ENCODE results near the gene MAPKAP1. TPM values are rescaled to one million over a fixed set of nuclear protein-coding genes. Genes with fewer than 3 reads are reported as not detected.

The MAPKAP1 gene
- total RNA-seq, 1 experiment from 2014 or later = 55.5 TPM

- peak; percentile 73 for TF ChIP-seq CTCF (IDR thresholded peaks at IDR 0.05; ENCODE audit: unreplicated experiment)
- DNase-seq = peak; percentile 80
- peaks cover 28% of the 10 kb centered on the region for H3K4me1 Mint-ChIP-seq (ENCODE audit: low read depth, unreplicated experiment)
- peaks cover 5% of the 10 kb centered on the region for H3K9me3 Mint-ChIP-seq (ENCODE audit: low read depth, unreplicated experiment)
- BruUV-seq (replicated peaks) = no TSS peak
- no peak overlapping the region for H3K27ac Mint-ChIP-seq (ENCODE audit: unreplicated experiment)
- CTCF ChIA-PET = interaction anchor here (0.6 to 1.1 kb wide), 7 partner anchors 9 to 990 kb away, joined by 3 to 6 read pairs (median 3); no protein-coding TSS in a partner anchor
- intact Hi-C loops (cut with micrococcal nuclease; ENCODE audit: unreplicated experiment) = loop anchor here (5.0 kb wide), 2 partner anchors 224 to 819 kb away; no protein-coding TSS in a partner anchor
- peak overlapping the region; percentile 61 for H3K4me3 Mint-ChIP-seq (ENCODE audit: low read depth, unreplicated experiment)
- H3K36me3 Mint-ChIP-seq (ENCODE audit: insufficient read depth, unreplicated experiment) = peaks cover 23% of the 10 kb centered on the region
- H3K27me3 Mint-ChIP-seq (ENCODE audit: unreplicated experiment) = peaks cover 32% of the 10 kb centered on the region
These were observed 298.8 kb downstream of the MAPKAP1 start for GRCh38 chr9:125407974-125408900.

- intact Hi-C loops (cut with micrococcal nuclease; ENCODE audit: unreplicated experiment) = loop anchor here (5.0 kb wide), 2 partner anchors 225 to 820 kb away; no protein-coding TSS in a partner anchor
- no TSS peak for BruUV-seq (replicated peaks)
- CTCF ChIA-PET = interaction anchor here (0.6 to 1.1 kb wide), 7 partner anchors 9 to 991 kb away, joined by 3 to 6 read pairs (median 3); no protein-coding TSS in a partner anchor
These were observed 299.5 kb downstream of the MAPKAP1 start for GRCh38 chr9:125407432-125407973.

DNA sequence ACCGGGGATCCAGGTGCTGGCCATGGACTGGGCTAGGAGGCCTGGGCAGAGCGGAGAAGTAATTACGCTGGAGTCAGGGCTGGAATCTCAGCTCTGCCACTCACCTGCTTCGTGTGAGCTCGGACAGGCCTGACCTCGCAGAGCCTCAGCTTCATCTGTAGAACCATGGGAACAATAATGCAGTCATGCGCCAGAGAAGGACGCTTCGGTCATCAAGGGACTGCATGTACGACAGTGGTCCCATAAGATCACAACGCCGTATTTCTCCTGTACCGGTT is 300.3 kb downstream of the MAPKAP1 start:
- CTCF ChIA-PET = no interaction called here
- H3K9me3 Mint-ChIP-seq (ENCODE audit: low read depth, unreplicated experiment) = peaks cover 5% of the 10 kb centered on the region
- no TSS peak for BruUV-seq (replicated peaks)
- H3K36me3 Mint-ChIP-seq (ENCODE audit: insufficient read depth, unreplicated experiment) = peaks cover 23% of the 10 kb centered on the region
- no peak for DNase-seq
- peaks cover 28% of the 10 kb centered on the region for H3K4me1 Mint-ChIP-seq (ENCODE audit: low read depth, unreplicated experiment)
- intact Hi-C loops (cut with micrococcal nuclease; ENCODE audit: unreplicated experiment) = loop anchor here (5.0 kb wide), 2 partner anchors 226 to 821 kb away; no protein-coding TSS in a partner anchor
- TF ChIP-seq CTCF (IDR thresholded peaks at IDR 0.05; ENCODE audit: unreplicated experiment) = no peak
- peaks cover 28% of the 10 kb centered on the region for H3K27me3 Mint-ChIP-seq (ENCODE audit: unreplicated experiment)
- peak overlapping the region; percentile 70 for H3K27ac Mint-ChIP-seq (ENCODE audit: unreplicated experiment)
- H3K4me3 Mint-ChIP-seq (ENCODE audit: low read depth, unreplicated experiment) = no peak overlapping the region

More at GRCh38 chr9:125407432-125407973, 299.5 kb downstream of the MAPKAP1 start:
- Mint-ChIP-seq H3K4me3 (ENCODE audit: low read depth, unreplicated experiment) (peak overlapping the region; percentile 61), H3K36me3 (ENCODE audit: insufficient read depth, unreplicated experiment) (peaks cover 23% of the 10 kb centered on the region), H3K9me3 (ENCODE audit: low read depth, unreplicated experiment) (peaks cover 5% of the 10 kb centered on the region), H3K27me3 (ENCODE audit: unreplicated experiment) (peaks cover 32% of the 10 kb centered on the region), H3K4me1 (ENCODE audit: low read depth, unreplicated experiment) (peaks cover 28% of the 10 kb centered on the region), H3K27ac (ENCODE audit: unreplicated experiment) (no peak overlapping the region)
- DNase-seq = no peak
- no peak for TF ChIP-seq CTCF (IDR thresholded peaks at IDR 0.05; ENCODE audit: unreplicated experiment)

DNA sequence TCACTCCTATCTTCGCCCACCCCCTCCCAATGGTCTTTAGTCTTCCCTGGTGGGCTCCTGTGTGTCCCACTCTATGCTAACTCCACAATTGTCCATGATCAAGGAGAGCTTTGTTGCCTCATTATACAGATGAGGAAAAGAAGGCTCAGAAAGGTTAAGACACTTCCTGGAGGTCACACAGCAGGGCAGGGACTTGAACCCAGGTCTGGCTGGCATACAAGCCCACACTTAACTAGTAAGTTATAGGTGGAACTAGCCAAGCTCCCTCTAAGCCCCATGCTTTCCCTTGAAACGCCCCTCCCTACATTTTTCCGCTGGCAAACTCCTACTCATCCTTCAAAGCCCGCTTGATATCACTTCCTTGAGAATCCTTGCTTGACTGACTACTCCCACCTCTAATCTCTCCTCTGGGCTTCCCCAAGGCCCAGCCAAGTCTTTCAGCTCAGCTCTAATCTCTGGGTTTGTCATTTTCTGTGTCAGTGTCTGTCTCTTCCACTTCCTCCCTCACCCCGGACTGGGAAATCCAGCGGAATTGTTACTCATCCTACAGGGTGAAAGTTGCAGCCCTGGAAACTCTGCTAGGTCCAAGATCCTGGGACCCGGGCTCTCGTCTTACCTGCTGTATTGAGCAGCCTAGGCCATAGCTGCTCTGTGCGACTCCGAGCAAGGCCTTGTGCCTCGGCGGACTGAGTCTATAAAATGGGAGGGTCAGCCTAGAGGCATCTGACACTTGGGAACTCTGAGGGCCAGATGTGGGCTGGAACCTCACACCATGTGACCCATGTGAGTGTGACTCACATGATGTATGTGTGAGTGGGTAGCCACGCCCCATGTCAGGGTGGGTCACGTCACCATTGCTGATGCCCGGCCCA is 300.8 kb downstream of the MAPKAP1 start:
- Mint-ChIP-seq H3K4me3 (ENCODE audit: low read depth, unreplicated experiment) (no peak overlapping the region), H3K27me3 (ENCODE audit: unreplicated experiment) (peaks cover 23% of the 10 kb centered on the region), H3K27ac (ENCODE audit: unreplicated experiment) (peak overlapping the region; percentile 70), H3K36me3 (ENCODE audit: insufficient read depth, unreplicated experiment) (peaks cover 19% of the 10 kb centered on the region), H3K9me3 (ENCODE audit: low read depth, unreplicated experiment) (peaks cover 5% of the 10 kb centered on the region), H3K4me1 (ENCODE audit: low read depth, unreplicated experiment) (peaks cover 28% of the 10 kb centered on the region)
- CTCF ChIA-PET = no interaction called here
- no peak for TF ChIP-seq CTCF (IDR thresholded peaks at IDR 0.05; ENCODE audit: unreplicated experiment)
- intact Hi-C loops (cut with micrococcal nuclease; ENCODE audit: unreplicated experiment) = loop anchor here (5.0 kb wide), 2 partner anchors 226 to 821 kb away; no protein-coding TSS in a partner anchor
- no TSS peak for BruUV-seq (replicated peaks)
- peak; percentile 16 for DNase-seq

Measured in Calu3 (cell line).